ENCODE data around the gene UBIAD1.

DNA sequence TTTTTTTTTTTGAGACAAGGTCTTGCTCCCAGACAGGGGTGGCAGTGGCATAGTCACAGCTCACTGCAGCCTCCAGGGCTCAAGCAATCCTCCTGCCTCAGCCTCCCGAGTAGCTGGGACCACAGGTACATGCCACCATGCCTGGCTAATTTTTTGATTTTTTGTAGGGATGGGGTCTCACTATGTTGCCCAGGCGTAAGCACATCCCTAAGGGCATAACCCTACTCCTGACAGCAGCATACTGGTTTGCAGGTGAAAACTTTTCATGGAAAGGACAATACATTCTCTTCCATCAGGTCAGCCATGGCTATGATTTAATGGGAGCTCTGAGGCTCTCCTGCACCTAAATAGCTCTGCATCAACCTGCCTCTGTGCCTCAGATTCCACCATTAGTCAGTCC lies 29.4 kb downstream of the UBIAD1 start:
- TF ChIP-seq, protein P1, sequence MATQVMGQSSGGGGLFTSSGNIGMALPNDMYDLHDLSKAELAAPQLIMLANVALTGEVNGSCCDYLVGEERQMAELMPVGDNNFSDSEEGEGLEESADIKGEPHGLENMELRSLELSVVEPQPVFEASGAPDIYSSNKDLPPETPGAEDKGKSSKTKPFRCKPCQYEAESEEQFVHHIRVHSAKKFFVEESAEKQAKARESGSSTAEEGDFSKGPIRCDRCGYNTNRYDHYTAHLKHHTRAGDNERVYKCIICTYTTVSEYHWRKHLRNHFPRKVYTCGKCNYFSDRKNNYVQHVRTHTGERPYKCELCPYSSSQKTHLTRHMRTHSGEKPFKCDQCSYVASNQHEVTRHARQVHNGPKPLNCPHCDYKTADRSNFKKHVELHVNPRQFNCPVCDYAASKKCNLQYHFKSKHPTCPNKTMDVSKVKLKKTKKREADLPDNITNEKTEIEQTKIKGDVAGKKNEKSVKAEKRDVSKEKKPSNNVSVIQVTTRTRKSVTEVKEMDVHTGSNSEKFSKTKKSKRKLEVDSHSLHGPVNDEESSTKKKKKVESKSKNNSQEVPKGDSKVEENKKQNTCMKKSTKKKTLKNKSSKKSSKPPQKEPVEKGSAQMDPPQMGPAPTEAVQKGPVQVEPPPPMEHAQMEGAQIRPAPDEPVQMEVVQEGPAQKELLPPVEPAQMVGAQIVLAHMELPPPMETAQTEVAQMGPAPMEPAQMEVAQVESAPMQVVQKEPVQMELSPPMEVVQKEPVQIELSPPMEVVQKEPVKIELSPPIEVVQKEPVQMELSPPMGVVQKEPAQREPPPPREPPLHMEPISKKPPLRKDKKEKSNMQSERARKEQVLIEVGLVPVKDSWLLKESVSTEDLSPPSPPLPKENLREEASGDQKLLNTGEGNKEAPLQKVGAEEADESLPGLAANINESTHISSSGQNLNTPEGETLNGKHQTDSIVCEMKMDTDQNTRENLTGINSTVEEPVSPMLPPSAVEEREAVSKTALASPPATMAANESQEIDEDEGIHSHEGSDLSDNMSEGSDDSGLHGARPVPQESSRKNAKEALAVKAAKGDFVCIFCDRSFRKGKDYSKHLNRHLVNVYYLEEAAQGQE (IDR thresholded peaks at IDR 0.05; ENCODE audit: insufficient read depth in 1 of 2, low read depth in 2 of 2, low read length in 2 of 2) = no peak
- no peak for TF ChIP-seq POLR2AphosphoS5 (IDR thresholded peaks at IDR 0.05; ENCODE audit: low read depth, low read length)
- no peak for TF ChIP-seq TAF1 (IDR thresholded peaks at IDR 0.05; ENCODE audit: borderline replicate concordance, insufficient read depth, low read length)
- no peak for TF ChIP-seq SIN3A (IDR thresholded peaks at IDR 0.05; ENCODE audit: borderline replicate concordance, insufficient read depth, low read length)
- TF ChIP-seq FOXP2 (optimal IDR thresholded peaks at IDR 0.05; ENCODE audit: borderline replicate concordance, extremely low read depth, extremely low read length, insufficient read depth) = no peak
